Measurements from ENCODE around the gene HCN1. TPM values are rescaled to one million over a fixed set of nuclear protein-coding genes. Genes with fewer than 3 reads are reported as not detected.

HCN1 gene
- total and polyA plus RNA-seq, 2 of the 4 experiments (the other 2 are of a cell fraction) = not detected

GRCh38 chr5:45274241-45274640 lies 421.9 kb downstream of the HCN1 start:
- no peak overlapping the region for H2AFZ ChIP-seq (replicated peaks; ENCODE audit: low read length, poor library complexity)
- H3K4ac ChIP-seq (ENCODE audit: low read depth, low read length) = no peak overlapping the region
- no peak overlapping the region for H3K23ac ChIP-seq (ENCODE audit: low read depth, low read length)
- no TSS peak for BruUV-seq (replicated peaks)
- no peak overlapping the region for H3K27ac ChIP-seq (ENCODE audit: insufficient read depth, low read length)
- in situ Hi-C loops (cut with MboI; ENCODE audit: low sequenced_read_pairs) = no loop called here
- dilution Hi-C loops (cut with HindIII; ENCODE audit: low sequenced_read_pairs, unreplicated experiment) = no loop called here
- POLR2A ChIA-PET (ENCODE audit: unreplicated experiment) = no interaction called here
- no peak overlapping the region for H2BK15ac ChIP-seq (ENCODE audit: low read depth, low read length)
- no peak overlapping the region for H3K18ac ChIP-seq (ENCODE audit: low read depth, low read length)
- intact Hi-C loops (cut with micrococcal nuclease) = no loop called here
- no CpG with 5 or more reads among the region's 2 CpGs for WGBS, 2 experiments (ENCODE audit: extremely low coverage in 2 of 2, insufficient read length in 1 of 2)
- H3K36me3 ChIP-seq (ENCODE audit: control insufficient read depth, insufficient read depth, low read length) = no peaks in the 10 kb centered on the region
- no peaks in the 10 kb centered on the region for H3K4me1 ChIP-seq (ENCODE audit: control insufficient read depth, insufficient read depth, low read length)
- no peak overlapping the region for H3K9ac ChIP-seq (ENCODE audit: low read depth, low read length)
- no peak overlapping the region for H3K4me3 ChIP-seq (ENCODE audit: insufficient read depth, low read depth, low read length)
- no peak overlapping the region for H3K56ac ChIP-seq (ENCODE audit: extremely low read depth, insufficient read depth, low read length)
- H3K79me1 ChIP-seq (ENCODE audit: low read depth in 1 of 2, low read length in 2 of 2) = no peaks in the 10 kb centered on the region
- DNase-seq (no peak), ATAC-seq (ENCODE audit: low read depth) (no peak)
- H4K8ac ChIP-seq (ENCODE audit: low read depth in 2 of 2, low read length in 2 of 2) = no peak overlapping the region
- H3K9me3 ChIP-seq (ENCODE audit: control insufficient read depth, insufficient read depth, low read length) = no peaks in the 10 kb centered on the region
- H3K27me3 ChIP-seq (ENCODE audit: control insufficient read depth, insufficient read depth, low read length) = no peaks in the 10 kb centered on the region
- no peak overlapping the region for H4K91ac ChIP-seq (ENCODE audit: insufficient read depth, low read depth, low read length)
- no peak for TF ChIP-seq RCOR1 (IDR thresholded peaks at IDR 0.05; ENCODE audit: insufficient replicate concordance, low read length)
- TF ChIP-seq FOS (IDR thresholded peaks at IDR 0.05; ENCODE audit: low read depth, low read length) = no peak
- TF ChIP-seq MAZ (IDR thresholded peaks at IDR 0.05; ENCODE audit: borderline replicate concordance, low read depth, low read length) = no peak
- no peak for TF ChIP-seq MAFK (IDR thresholded peaks at IDR 0.05; ENCODE audit: low read depth, low read length)
- TF ChIP-seq, protein P1, sequence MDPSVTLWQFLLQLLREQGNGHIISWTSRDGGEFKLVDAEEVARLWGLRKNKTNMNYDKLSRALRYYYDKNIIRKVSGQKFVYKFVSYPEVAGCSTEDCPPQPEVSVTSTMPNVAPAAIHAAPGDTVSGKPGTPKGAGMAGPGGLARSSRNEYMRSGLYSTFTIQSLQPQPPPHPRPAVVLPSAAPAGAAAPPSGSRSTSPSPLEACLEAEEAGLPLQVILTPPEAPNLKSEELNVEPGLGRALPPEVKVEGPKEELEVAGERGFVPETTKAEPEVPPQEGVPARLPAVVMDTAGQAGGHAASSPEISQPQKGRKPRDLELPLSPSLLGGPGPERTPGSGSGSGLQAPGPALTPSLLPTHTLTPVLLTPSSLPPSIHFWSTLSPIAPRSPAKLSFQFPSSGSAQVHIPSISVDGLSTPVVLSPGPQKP (IDR thresholded peaks at IDR 0.05; ENCODE audit: borderline replicate concordance, low read depth, low read length) = no peak
- TF ChIP-seq, protein P2, sequence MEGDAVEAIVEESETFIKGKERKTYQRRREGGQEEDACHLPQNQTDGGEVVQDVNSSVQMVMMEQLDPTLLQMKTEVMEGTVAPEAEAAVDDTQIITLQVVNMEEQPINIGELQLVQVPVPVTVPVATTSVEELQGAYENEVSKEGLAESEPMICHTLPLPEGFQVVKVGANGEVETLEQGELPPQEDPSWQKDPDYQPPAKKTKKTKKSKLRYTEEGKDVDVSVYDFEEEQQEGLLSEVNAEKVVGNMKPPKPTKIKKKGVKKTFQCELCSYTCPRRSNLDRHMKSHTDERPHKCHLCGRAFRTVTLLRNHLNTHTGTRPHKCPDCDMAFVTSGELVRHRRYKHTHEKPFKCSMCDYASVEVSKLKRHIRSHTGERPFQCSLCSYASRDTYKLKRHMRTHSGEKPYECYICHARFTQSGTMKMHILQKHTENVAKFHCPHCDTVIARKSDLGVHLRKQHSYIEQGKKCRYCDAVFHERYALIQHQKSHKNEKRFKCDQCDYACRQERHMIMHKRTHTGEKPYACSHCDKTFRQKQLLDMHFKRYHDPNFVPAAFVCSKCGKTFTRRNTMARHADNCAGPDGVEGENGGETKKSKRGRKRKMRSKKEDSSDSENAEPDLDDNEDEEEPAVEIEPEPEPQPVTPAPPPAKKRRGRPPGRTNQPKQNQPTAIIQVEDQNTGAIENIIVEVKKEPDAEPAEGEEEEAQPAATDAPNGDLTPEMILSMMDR (conservative IDR thresholded peaks at IDR 0.05; ENCODE audit: low read depth, low read length) = no peak
- no peak for TF ChIP-seq SMC3 (IDR thresholded peaks at IDR 0.05; ENCODE audit: low read depth, low read length)
- no peak for TF ChIP-seq CHD1 (IDR thresholded peaks at IDR 0.05; ENCODE audit: low read depth, low read length)
- TF ChIP-seq BHLHE40 (IDR thresholded peaks at IDR 0.05; ENCODE audit: low read depth, low read length) = no peak
- TF ChIP-seq CEBPB (IDR thresholded peaks at IDR 0.05; ENCODE audit: low read depth, low read length) = no peak
- TF ChIP-seq RFX5 (IDR thresholded peaks at IDR 0.05; ENCODE audit: low read depth, low read length) = no peak
- H2BK5ac ChIP-seq (ENCODE audit: low read depth, low read length, poor library complexity, severe bottlenecking) = no peak overlapping the region
- H3K9me1 ChIP-seq (ENCODE audit: insufficient read depth, low read length) = no peaks in the 10 kb centered on the region
- CTCF ChIA-PET = interaction anchor here (0.5 kb wide), 1 partner anchor 295 kb away, joined by 6 read pairs; no protein-coding TSS in a partner anchor
- H2AK5ac ChIP-seq (ENCODE audit: low read depth, low read length) = no peak overlapping the region
- no peak overlapping the region for H2AK9ac ChIP-seq (replicated peaks; ENCODE audit: low read depth, low read length, poor library complexity)
- H3K4me2 ChIP-seq (ENCODE audit: low read depth, low read length) = no peak overlapping the region
- no peak overlapping the region for H3K14ac ChIP-seq (replicated peaks; ENCODE audit: low read depth, low read length)
- H4K5ac ChIP-seq (ENCODE audit: low read depth, low read length) = no peak overlapping the region
- H2BK120ac ChIP-seq (ENCODE audit: low read depth, low read length) = no peak overlapping the region
- no peak overlapping the region for H2BK20ac ChIP-seq (ENCODE audit: low read depth, low read length)
- no peaks in the 10 kb centered on the region for H4K20me1 ChIP-seq (ENCODE audit: insufficient read depth, low read length)

Measured in IMR-90 (cell line).